Measurements from ENCODE around the gene WWOX. TPM values are rescaled to one million over a fixed set of nuclear protein-coding genes. Genes with fewer than 3 reads are reported as not detected.

The WWOX gene
- total RNA-seq, 4 donors from 2014 or later, result 135 to 209 (median 159) TPM

GRCh38 chr16:78184238-78185183 lies 85.1 kb downstream of the WWOX start:
- H3K27me3 ChIP-seq, result no peaks in the 10 kb centered on the region
- H3K36me3 ChIP-seq, result no peaks in the 10 kb centered on the region
- H3K4me1 ChIP-seq, result no peaks in the 10 kb centered on the region
- no peak overlapping the region for H3K4me3 ChIP-seq (replicated peaks in 1 of 3)
- no peaks in the 10 kb centered on the region for H3K9me3 ChIP-seq
- intact Hi-C loops (cut with DNase I), result no loop called here
- WGBS, 2 donors, result 52 to 59% methylated on average over 13 of the region's 13 CpGs
- DNase-seq, result no peak
- no peak for TF ChIP-seq POLR2A (IDR thresholded peaks at IDR 0.05)
- TF ChIP-seq CTCF (IDR thresholded peaks at IDR 0.05), result no peak
- no peak overlapping the region for H3K27ac ChIP-seq

DNA sequence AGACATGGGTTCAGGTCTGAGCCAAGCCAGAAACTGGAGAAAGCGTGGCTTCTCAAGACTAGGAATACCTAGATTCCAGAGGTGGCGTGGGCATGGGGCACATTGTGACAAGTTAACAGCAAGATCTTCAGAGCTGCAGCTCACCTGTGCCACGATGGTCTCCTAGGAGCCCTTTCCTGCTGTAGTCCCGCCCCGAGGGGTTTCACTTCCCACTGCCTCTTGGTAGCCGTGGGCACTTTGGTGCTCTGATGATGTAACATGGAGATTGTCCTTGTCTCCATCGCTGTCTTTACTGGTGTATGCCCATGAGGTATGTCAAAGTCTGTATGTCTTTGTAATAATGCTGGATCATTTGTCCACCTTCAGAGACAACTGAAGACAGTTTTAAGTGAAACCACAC lies 89.7 kb downstream of the WWOX start:
- no peak overlapping the region for H3K27ac ChIP-seq
- no peaks in the 10 kb centered on the region for H3K27me3 ChIP-seq
- TF ChIP-seq CTCF (IDR thresholded peaks at IDR 0.05) (no peak), POLR2A (IDR thresholded peaks at IDR 0.05) (no peak)
- H3K4me3 ChIP-seq (replicated peaks in 1 of 3), result no peak overlapping the region
- 90 to 96% methylated on average over 7 of the region's 7 CpGs for WGBS, 2 donors
- DNase-seq, result no peak
- no peaks in the 10 kb centered on the region for H3K4me1 ChIP-seq
- no peaks in the 10 kb centered on the region for H3K36me3 ChIP-seq
- intact Hi-C loops (cut with DNase I), result no loop called here
- H3K9me3 ChIP-seq, result no peaks in the 10 kb centered on the region

DNA sequence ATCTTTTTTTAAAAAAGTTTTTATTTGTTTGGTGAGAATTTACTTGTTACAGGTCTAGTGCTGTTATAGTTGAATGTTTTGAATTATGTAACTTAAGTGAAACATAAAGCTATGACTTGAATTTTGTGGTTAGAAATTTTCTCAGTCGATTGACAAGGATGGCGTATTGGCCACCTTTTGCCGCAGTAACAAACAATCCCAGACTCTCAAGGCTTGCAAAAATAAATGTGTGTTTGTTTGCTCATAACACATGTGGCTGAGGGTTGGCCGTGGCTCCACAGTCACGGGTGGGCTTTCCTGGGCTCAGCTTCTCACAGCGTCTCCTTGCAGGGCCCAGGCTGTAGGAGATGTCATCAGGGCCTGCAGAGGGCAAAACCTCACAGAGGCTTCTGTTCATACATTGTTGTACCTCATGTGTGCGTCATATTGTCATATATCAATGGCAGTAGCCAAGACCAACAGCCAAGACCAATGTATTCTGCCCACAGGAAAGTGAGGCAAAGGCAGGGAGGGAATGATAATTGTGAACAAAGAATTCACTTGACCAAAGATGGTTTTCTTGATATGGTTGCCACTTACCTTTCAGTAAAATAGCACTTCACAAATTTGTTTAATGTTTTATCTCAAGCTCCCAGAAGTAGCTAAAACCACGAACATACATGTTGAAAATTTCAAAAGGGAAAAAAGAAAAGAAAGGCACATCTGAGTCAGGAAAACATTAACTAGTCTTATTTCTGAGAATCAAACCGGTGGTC lies 93.5 kb downstream of the WWOX start:
- Histone ChIP-seq H3K9me3 (no peaks in the 10 kb centered on the region), H3K27ac (no peak overlapping the region), H3K4me1 (no peaks in the 10 kb centered on the region), H3K4me3 (replicated peaks in 1 of 3) (no peak overlapping the region), H3K36me3 (no peaks in the 10 kb centered on the region), H3K27me3 (no peaks in the 10 kb centered on the region)
- 85 to 90% methylated on average over 9 of the region's 9 CpGs for WGBS, 2 donors
- no peak for DNase-seq
- intact Hi-C loops (cut with DNase I), result no loop called here
- TF ChIP-seq CTCF (IDR thresholded peaks at IDR 0.05) (no peak), POLR2A (IDR thresholded peaks at IDR 0.05) (no peak)

- H3K9me3 ChIP-seq, result no peaks in the 10 kb centered on the region
- H3K36me3 ChIP-seq, result no peaks in the 10 kb centered on the region
- TF ChIP-seq POLR2A (IDR thresholded peaks at IDR 0.05) (no peak), CTCF (IDR thresholded peaks at IDR 0.05) (no peak)
- no peak overlapping the region for H3K4me3 ChIP-seq (replicated peaks in 1 of 3)
- 93 to 96% methylated on average over 3 of the region's 3 CpGs for WGBS, 2 donors
- H3K27ac ChIP-seq, result no peak overlapping the region
- intact Hi-C loops (cut with DNase I), result no loop called here
- H3K27me3 ChIP-seq, result no peaks in the 10 kb centered on the region
- no peak for DNase-seq
- no peaks in the 10 kb centered on the region for H3K4me1 ChIP-seq
Measured at GRCh38 chr16:78194948-78195347, 95.5 kb downstream of the WWOX start.

- DNase-seq, result no peak
- Histone ChIP-seq H3K27ac (no peak overlapping the region), H3K4me1 (no peaks in the 10 kb centered on the region), H3K9me3 (no peaks in the 10 kb centered on the region), H3K4me3 (replicated peaks in 1 of 3) (no peak overlapping the region), H3K36me3 (no peaks in the 10 kb centered on the region), H3K27me3 (no peaks in the 10 kb centered on the region)
- 74% methylated on average over 4 of the region's 4 CpGs for WGBS, 2 donors
- intact Hi-C loops (cut with DNase I), result no loop called here
- TF ChIP-seq CTCF (IDR thresholded peaks at IDR 0.05), result no peak
- TF ChIP-seq POLR2A (IDR thresholded peaks at IDR 0.05), result no peak
Measured at GRCh38 chr16:78195797-78196196, 96.3 kb downstream of the WWOX start.

Data from thyroid gland (tissue), 4 donors.